Occipital lobe (tissue), 2 donors: ENCODE results near the gene GRIA4. TPM values are rescaled to one million over a fixed set of nuclear protein-coding genes. Genes with fewer than 3 reads are reported as not detected.
"Not testable (repeated sequence)": the region's sequence is repeated elsewhere in the genome, so short reads cannot be mapped to it uniquely, and the experiment has no call there.

Source experiments
- DNase-seq: peaks from one replicate; lab custom pipeline; 2025; lab: John Stamatoyannopoulos, UW
- total RNA-seq: library from RNA; depleted of rRNA; stranded (reverse); fragments of >200 nt; gene quantifications from one replicate; pipeline ENCODE4 v1.2.3, GENCODE V29; 2014

Gene GRIA4
- total RNA-seq, 1 donor from 2014 or later = 86.3 TPM

DNA sequence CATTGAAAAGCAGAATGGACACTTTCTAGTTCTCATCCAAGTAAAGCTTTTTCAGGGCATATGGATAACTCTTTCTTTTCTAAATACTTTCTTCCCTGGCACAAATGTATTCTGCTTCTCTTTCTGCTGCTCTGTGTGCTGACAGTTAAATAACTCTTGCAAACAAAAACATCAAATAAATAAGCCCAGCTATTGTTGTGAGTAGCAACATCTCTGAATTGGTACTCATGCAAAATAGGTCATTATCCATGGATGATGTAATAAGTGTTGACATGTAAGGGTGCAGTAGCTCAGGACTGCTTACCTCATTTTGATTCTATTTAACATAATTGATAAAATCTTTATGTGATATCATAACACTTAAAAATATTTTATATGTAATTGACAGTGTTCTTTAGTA, 247.9 kb downstream of the GRIA4 start:
- no peak for DNase-seq

DNA sequence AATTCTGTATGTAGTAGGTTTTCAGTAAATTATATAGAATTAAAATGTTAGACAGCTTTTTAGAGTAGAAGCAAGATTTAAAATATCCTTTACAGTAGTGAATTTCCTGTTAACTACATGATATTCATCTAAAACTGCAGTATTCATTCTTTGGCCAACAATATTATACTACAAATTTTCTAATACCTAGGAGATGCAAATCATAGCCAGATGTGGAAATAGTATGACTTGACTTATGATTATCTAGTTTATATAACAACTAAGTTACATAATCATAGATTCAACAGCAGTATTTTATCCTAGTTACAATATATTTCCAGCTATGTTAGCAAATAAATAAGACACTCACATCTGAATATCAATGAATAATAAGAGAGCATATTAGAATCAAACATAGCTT, 249.0 kb downstream of the GRIA4 start:
- DNase-seq = no peak

- no peak for DNase-seq
Measured at GRCh38 chr11:105860105-105860504, 250.2 kb downstream of the GRIA4 start.

DNA sequence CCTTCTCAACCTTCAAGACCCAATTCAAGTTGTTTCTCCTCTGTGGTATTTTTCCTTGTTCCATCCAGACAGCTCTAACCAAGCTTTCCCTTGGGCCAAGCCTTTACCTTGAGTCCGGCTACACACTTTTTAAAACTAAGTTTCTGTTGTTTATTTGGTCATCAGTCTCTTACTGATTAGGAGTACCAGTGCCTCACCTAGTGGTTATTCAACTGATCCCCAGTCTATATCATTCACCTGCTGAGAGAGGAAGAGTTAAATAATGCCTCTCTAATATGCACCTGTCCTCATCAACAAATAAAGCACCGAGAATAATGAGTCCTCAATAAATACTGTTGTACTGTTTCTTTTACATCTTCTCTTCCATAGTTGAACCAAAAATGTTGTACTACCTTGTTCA, 251.4 kb downstream of the GRIA4 start:
- no peak for DNase-seq

DNA sequence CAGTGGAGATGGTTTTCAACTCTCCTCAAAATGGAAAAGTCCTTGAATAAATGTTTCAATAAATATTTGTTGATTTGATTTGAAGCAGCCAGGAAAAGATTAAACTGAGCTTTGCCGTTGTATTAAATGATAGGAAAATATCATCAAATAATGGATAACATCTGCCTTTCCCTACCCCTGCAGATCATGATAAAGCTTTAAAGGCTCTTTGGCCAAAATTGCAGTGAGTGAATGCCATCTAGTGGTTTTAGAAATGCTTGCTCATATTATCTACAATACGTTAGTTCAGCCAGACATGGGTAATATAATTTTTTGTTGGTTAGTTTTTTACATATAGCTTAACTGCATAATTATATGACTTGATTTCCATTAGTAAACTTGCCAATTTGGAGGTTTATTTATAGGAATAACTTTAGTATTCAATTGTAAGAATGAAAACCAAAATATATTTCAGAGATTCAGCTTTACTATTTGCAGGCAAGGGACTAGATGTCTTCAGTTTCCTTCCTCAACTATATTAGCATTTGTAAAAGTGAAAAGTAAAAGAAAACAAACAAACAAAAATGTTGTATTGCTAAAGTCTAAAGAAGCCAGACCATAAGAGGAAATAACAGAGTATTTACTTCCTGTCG, 253.0 kb downstream of the GRIA4 start:
- DNase-seq = no peak

DNA sequence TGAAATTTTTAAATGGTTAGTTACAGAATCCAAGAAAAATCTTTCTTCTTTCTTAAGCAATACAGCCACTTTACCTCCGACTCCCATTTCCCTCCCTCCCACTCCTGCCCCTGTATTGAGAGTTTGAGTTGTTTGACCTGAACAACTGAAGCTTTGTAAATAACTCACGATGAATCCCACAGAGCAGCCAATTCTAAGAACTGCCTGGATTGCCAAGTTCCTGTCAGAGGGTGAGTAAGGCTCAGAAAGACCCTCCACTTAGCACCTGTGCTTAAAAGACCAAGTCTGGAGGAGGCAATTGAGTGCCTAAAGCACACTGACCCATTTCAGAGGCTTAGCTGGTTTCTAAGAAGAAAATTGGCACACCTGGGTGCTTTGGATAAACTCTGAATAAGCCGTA, 253.7 kb downstream of the GRIA4 start:
- DNase-seq = no peak

DNA sequence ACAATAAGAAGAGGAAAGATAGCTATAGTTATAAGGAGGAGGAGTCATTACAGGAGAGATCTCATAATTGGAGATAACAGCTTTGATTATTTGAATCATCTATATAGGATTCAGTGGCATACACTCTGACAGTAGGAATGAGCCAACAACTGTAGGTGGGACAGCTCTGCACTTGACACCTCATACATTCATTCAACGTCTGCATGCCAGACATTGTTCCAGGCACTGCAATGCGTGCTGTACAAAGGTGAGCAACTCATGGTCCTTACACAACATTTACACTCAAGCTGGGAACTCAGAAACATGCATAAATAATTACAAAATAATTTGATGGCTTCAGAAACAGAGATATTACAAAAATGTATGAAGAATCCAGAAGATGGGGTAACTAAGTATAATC, 257.9 kb downstream of the GRIA4 start:
- DNase-seq = no peak

DNA sequence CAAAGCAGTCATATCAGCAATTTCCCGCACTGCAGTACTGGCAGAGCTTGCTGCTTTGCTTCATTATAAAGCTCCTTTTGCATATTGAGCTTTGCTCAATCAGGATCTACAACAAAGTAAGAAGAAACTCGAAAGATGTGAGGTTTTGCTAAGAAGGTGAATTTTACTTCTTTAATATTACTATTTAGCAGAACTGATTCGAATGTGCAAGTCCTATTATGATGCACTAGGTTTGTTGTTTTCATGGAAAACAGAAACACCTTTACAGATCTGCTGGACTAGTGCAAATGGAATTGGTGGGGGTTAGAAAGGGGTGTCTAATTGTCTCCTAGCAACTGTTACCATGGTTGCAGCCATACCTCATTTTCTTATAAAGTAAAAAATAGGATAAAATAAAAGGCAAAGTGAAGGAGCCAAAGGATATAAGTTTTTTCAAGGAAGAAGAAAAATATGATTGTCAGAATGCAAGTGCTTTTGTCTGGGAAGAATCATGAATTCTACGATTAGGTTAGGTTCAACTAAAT, 259.0 kb downstream of the GRIA4 start:
- DNase-seq = no peak

- DNase-seq = no peak
Measured at GRCh38 chr11:105870516-105871113, 260.7 kb downstream of the GRIA4 start.

DNA sequence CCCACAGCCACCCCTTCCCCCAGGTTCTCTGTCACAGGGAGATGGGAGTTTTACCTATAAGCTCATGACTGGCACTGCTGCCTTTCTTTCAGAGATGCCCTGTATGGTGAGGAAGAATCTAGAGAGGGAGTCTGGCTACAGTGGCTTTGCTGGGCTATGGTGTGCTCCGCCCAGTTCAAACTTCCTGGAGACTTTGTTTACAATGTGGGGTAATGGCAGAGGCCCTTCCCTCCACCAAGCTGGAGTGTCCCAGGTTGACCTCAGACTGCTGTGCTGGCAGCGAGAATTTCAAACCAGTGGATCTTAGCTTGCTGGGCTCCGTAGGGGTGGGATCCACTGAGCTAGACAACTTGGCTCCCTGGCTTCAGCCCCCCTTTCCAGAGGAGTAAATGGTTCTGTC, 268.6 kb downstream of the GRIA4 start:
- DNase-seq = no peak

DNA sequence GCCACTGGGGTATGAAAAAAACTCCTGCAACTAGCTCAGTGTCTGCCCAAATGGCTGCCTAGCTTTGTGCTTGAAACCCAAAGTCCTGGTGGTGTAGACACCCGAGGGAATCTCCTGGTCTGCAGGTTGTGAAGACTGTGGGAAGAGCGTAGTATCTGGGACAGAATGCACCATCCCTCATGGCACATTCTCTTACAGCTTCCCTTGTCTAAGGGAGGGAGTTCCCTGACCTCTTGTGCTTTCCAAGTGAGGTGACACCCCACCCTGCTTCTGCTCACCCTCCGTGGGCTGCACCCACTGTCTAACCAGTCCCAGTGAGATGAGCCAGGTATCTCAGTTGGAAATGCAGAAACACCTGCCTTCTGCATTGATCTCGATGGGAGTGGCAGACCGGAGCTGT, 269.1 kb downstream of the GRIA4 start:
- not testable (repeated sequence) for DNase-seq

DNA sequence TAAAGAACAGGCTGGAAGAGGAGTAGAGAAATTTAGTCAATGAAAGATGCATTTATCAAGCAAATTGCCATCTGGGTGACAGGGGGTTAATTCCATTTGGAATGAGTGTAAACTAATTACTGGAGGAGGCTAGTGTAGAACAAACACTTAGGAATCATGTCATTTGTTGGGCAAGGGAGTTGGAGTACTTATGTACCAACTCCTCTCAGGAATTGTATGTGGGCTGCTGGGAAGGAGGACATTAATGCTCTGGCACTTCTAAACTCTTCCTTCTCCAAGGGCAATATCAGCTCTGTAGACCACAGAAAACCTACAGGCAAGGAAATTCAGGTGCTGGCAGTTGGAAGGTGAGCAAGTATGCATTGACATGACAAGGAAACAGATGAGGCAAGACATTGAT, 271.2 kb downstream of the GRIA4 start:
- DNase-seq = no peak

DNA sequence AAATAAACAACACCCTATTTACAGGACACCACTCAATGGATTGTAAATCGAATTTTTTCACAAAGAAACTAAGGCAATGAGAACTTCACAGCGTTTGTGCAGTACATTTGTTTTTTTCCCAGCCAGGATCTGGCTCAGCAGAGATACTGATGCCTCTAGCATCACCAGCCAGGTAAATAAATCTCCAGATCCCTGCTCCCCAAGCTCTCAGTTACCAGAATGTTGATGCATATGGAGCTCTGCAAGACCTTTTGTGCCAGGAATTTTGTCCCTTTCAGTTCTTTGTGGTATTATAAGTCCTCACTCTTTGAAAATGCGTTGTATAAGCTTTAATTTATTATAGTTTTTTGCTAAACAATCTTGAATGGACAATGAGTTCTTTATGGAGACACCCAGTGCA, 274.6 kb downstream of the GRIA4 start:
- DNase-seq = no peak

DNA sequence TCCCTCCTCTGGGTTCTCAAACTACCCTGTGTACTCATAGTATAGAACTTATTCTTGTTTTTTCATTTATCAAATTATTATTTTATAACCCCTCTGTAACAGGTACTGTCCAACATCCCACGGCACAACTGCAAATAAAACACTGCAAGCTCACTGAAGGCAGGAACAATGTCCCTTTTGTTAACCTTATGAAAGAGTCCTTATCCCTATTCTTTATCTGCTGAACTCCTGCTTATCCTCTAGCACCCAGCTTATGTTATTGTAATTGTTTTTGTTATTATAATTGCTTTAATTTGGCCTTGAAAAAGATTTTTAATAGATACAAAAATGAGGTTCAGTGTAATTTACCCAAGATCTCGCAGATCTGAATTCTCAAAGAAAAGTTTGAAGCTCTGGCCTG, 281.8 kb downstream of the GRIA4 start:
- DNase-seq = no peak

GRCh38 chr11:105897161-105897560, 287.3 kb downstream of the GRIA4 start:
- no peak for DNase-seq

GRCh38 chr11:105899772-105900171, 289.9 kb downstream of the GRIA4 start:
- no peak for DNase-seq

DNA sequence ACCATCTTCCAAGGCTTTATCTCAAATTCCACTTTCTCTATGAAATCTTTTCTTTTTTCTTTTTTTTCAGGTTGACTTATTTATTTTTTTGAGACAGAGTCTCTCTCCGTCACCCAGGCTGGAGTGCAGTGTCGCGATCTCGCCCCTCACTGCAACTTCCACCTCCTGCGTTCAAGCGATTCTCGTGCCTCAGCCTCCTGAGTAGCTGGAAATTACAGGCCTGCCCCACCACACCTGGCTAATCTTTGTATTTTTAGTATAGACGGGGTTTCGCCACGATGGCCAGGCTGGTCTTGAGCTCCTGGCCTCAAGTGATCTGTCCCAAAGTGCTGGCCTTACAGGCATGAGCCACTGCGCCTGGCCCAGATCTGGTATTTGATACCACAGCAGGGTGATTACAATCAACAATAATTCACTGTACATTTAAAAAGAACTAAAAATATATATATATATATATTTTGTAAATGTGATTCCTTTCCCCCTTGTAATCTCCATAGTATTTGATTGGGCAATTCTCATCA, 290.7 kb downstream of the GRIA4 start:
- DNase-seq = no peak

DNA sequence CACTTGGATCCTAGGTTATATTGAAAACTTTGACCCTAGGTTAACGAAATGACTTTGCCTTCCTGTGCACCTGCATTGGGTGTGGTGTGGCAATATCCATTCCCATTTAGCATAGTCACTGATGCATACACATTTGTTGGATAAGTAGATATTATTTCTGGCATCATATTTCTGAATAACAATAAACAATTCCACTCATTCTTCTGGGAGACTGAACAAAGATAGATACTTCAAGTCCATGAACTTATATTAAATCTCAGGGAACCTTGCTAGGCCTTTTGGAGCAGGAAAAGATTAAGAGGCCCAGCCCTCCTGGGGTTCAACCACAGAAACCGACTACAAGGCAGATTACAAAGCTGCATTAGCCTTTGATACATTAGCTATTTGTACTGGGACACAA, 293.2 kb downstream of the GRIA4 start:
- DNase-seq = no peak

GRCh38 chr11:105906517-105906916, 296.6 kb downstream of the GRIA4 start:
- DNase-seq = no peak

- no peak for DNase-seq
Measured at GRCh38 chr11:105907319-105907718, 297.4 kb downstream of the GRIA4 start.

- DNase-seq = no peak
Measured at GRCh38 chr11:105910095-105910715, 300.3 kb downstream of the GRIA4 start.

GRCh38 chr11:105911454-105911853, 301.6 kb downstream of the GRIA4 start:
- no peak for DNase-seq

DNA sequence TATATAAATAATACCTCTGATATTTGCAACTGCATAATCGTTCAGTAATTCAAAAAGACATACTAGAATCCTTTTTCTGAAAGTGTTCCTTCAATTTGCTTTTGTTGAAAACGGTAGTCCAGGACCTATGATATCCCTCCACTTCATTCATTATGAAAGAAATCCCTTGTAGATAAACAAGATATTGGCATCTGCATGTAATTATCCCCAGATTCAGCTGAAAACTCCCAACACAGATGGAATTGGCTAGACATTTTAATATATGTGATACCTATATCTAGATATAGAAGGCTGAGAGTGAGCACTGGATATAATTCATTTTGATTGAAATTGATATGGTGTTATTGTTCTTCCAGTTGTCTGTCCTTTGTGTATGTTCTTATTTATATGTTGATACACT, 302.8 kb downstream of the GRIA4 start:
- DNase-seq = no peak
